ENCODE results near the gene CNOT1. TPM values are rescaled to one million over a fixed set of nuclear protein-coding genes. Genes with fewer than 3 reads are reported as not detected.
A peak's percentile ranks its signal among the peaks of the same experiment; 100 is the strongest.

CNOT1 gene
- total and polyA plus RNA-seq, 2 of the 4 experiments (the other 2 are of a cell fraction), result 85.5 to 357 TPM

- dilution Hi-C loops (cut with HindIII; ENCODE audit: low sequenced_read_pairs, unreplicated experiment), result no loop called here
- Histone ChIP-seq H3K56ac (ENCODE audit: extremely low read depth, insufficient read depth, low read length) (no peak overlapping the region), H3K36me3 (ENCODE audit: control insufficient read depth, insufficient read depth, low read length) (peaks cover 58% of the 10 kb centered on the region), H4K20me1 (ENCODE audit: insufficient read depth, low read length) (no peaks in the 10 kb centered on the region), H4K91ac (ENCODE audit: insufficient read depth, low read depth, low read length) (no peak overlapping the region), H4K8ac (ENCODE audit: low read depth in 2 of 2, low read length in 2 of 2) (no peak overlapping the region), H3K4ac (ENCODE audit: low read depth, low read length) (no peak overlapping the region), H2AK9ac (replicated peaks; ENCODE audit: low read depth, low read length, poor library complexity) (no peak overlapping the region), H3K23ac (ENCODE audit: low read depth, low read length) (no peak overlapping the region), H3K14ac (replicated peaks; ENCODE audit: low read depth, low read length) (no peak overlapping the region), H3K27me3 (ENCODE audit: control insufficient read depth, insufficient read depth, low read length) (no peaks in the 10 kb centered on the region), H3K27ac (ENCODE audit: insufficient read depth, low read length) (no peak overlapping the region), H3K4me1 (ENCODE audit: control insufficient read depth, insufficient read depth, low read length) (no peaks in the 10 kb centered on the region), H2BK120ac (ENCODE audit: low read depth, low read length) (no peak overlapping the region), H2BK15ac (ENCODE audit: low read depth, low read length) (no peak overlapping the region), H2AK5ac (ENCODE audit: low read depth, low read length) (no peak overlapping the region), H3K9me1 (ENCODE audit: insufficient read depth, low read length) (no peaks in the 10 kb centered on the region), H2BK5ac (ENCODE audit: low read depth, low read length, poor library complexity, severe bottlenecking) (no peak overlapping the region), H3K18ac (ENCODE audit: low read depth, low read length) (no peak overlapping the region), H3K4me2 (ENCODE audit: low read depth, low read length) (no peak overlapping the region), H2AFZ (replicated peaks; ENCODE audit: low read length, poor library complexity) (no peak overlapping the region), H3K9ac (ENCODE audit: low read depth, low read length) (no peak overlapping the region), H4K5ac (ENCODE audit: low read depth, low read length) (no peak overlapping the region), H3K4me3 (ENCODE audit: insufficient read depth, low read depth, low read length) (no peak overlapping the region), H3K9me3 (ENCODE audit: control insufficient read depth, insufficient read depth, low read length) (no peaks in the 10 kb centered on the region), H2BK20ac (ENCODE audit: low read depth, low read length) (no peak overlapping the region), H3K79me1 (ENCODE audit: low read depth in 1 of 2, low read length in 2 of 2) (peaks cover 4 to 17% of the 10 kb centered on the region in 2 experiments; a peak in 2 of 4 replicates)
- no peak for TF ChIP-seq NFE2L2 (IDR thresholded peaks at IDR 0.05; ENCODE audit: low read depth, low read length)
- TF ChIP-seq POLR2A (IDR thresholded peaks at IDR 0.05; ENCODE audit: low read depth, low read length), result no peak
- no peak for TF ChIP-seq RFX5 (IDR thresholded peaks at IDR 0.05; ENCODE audit: low read depth, low read length)
- no peak for TF ChIP-seq MAZ (IDR thresholded peaks at IDR 0.05; ENCODE audit: borderline replicate concordance, low read depth, low read length)
- no peak for TF ChIP-seq CTCF (conservative IDR thresholded peaks at IDR 0.05; ENCODE audit: low read depth, low read length)
- no peak for TF ChIP-seq CEBPB (IDR thresholded peaks at IDR 0.05; ENCODE audit: low read depth, low read length)
- TF ChIP-seq ELK1 (IDR thresholded peaks at IDR 0.05; ENCODE audit: borderline replicate concordance, low read depth, low read length), result no peak
- no peak for TF ChIP-seq USF2 (IDR thresholded peaks at IDR 0.05; ENCODE audit: low read depth, low read length)
- TF ChIP-seq CHD1 (IDR thresholded peaks at IDR 0.05; ENCODE audit: low read depth, low read length), result no peak
- no peak for TF ChIP-seq FOS (IDR thresholded peaks at IDR 0.05; ENCODE audit: low read depth, low read length)
- TF ChIP-seq MAFK (IDR thresholded peaks at IDR 0.05; ENCODE audit: low read depth, low read length), result no peak
- no peak for TF ChIP-seq RCOR1 (IDR thresholded peaks at IDR 0.05; ENCODE audit: insufficient replicate concordance, low read length)
- TF ChIP-seq RAD21 (IDR thresholded peaks at IDR 0.05; ENCODE audit: low read length), result no peak
- TF ChIP-seq BHLHE40 (IDR thresholded peaks at IDR 0.05; ENCODE audit: low read depth, low read length), result no peak
- no peak for TF ChIP-seq SMC3 (IDR thresholded peaks at IDR 0.05; ENCODE audit: low read depth, low read length)
- TF ChIP-seq MXI1 (IDR thresholded peaks at IDR 0.05; ENCODE audit: borderline replicate concordance, low read depth, low read length), result no peak
- ChIA-PET CTCF (no interaction called here), POLR2A (ENCODE audit: unreplicated experiment) (no interaction called here)
- 100% methylated on average over 1 of the region's 5 CpGs; no CpG with 5 or more reads in 1 of the 2 experiments for WGBS, 2 experiments (ENCODE audit: extremely low coverage in 2 of 2, insufficient read length in 1 of 2)
- ATAC-seq (ENCODE audit: low read depth), result 0 out of 2 replicates have a peak, but pooled peaks have one; percentile 17
- BruUV-seq (replicated peaks), result no TSS peak
- intact Hi-C loops (cut with micrococcal nuclease), result no loop called here
- DNase-seq, result no peak
- in situ Hi-C loops (cut with MboI; ENCODE audit: low sequenced_read_pairs), result loop anchor here (5.0 kb wide), 1 partner anchor 47 kb away; no protein-coding TSS in a partner anchor
Measured at GRCh38 chr16:58530179-58530578, 99.4 kb downstream of the CNOT1 start.

Measured in IMR-90 (cell line).